HPDE6-E6E7 (cell line): Measurements from ENCODE around the gene ZNF304.
A peak's percentile ranks its signal among the peaks of the same experiment; 100 is the strongest.
"Not testable (repeated sequence)": the region's sequence is repeated elsewhere in the genome, so short reads cannot be mapped to it uniquely, and the experiment has no call there.

Experiments
- DNase-seq: peaks from one replicate; pipeline ENCODE4 v3.0.0; 2011; ENCODE audit warnings: missing footprints; ENCODE audit errors: extremely low spot score

ZNF304 gene

GRCh38 chr19:57362419-57362818 is 11.3 kb downstream of the ZNF304 start:
- no peak for DNase-seq

GRCh38 chr19:57362997-57363687 is 12.1 kb downstream of the ZNF304 start, which contains the start of the genes TRAPPC2B and ZNF547:
TSS of gene TRAPPC2B (plus strand) at chr19:57363551. CDS start at chr19:57364834, 1,283 bp downstream.
TSS of gene ZNF547 (plus strand) at chr19:57363551. CDS start at chr19:57368556, 5,005 bp downstream.
- peak; percentile 92 for DNase-seq

DNA sequence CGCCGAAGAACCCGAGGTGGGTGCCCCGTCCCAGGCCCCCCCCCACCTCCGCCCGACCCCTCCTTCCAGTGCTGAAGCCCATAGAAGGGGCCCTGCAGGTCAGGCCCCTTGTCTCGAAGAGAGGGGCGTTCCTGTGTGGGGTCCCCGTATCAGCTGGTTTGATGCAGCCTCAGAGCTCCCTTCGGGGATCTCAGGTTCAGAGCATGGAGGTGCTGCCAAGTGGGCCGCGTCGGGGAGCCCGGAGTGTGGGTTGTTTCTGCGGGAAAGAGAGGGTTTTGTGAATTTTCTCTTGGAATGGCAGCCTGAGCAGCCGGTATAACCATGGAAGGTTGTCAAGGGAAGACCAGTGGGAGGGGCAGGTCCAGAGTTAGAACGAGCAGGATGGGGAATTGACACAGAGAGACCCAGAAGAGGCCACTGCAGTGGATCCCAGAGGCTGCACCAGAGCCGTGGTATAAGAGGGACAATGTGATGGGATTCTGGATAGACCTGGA is 12.7 kb downstream of the ZNF304 start:
- no peak for DNase-seq

- no peak for DNase-seq
These were observed 15.7 kb downstream of the ZNF304 start for GRCh38 chr19:57366776-57367175.

GRCh38 chr19:57374179-57374578 is 23.1 kb downstream of the ZNF304 start:
- DNase-seq: no peak

- not testable (repeated sequence) for DNase-seq
These were observed 23.6 kb downstream of the ZNF304 start for GRCh38 chr19:57374647-57375046.

- DNase-seq: no peak
These were observed 25.1 kb downstream of the ZNF304 start for GRCh38 chr19:57376151-57376550.

DNA sequence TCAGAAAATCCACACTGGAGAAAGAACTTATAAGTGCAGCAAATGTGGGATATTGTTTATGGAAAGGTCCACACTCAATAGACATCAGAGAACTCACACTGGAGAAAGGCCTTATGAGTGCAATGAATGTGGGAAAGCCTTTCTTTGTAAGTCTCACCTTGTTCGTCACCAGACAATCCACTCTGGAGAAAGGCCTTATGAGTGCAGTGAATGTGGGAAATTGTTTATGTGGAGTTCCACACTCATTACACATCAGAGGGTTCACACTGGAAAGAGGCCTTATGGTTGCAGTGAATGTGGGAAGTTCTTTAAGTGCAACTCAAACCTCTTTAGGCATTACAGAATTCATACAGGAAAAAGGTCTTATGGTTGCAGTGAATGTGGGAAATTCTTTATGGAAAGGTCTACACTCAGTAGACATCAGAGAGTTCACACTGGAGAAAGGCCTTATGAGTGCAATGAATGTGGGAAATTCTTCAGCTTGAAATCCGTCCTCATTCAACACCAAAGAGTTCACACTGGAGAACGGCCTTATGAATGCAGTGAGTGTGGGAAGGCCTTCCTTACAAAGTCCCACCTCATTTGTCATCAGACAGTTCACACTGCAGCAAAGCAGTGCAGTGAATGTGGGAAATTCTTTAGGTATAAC is 26.6 kb downstream of the ZNF304 start:
- no peak for DNase-seq

DNA sequence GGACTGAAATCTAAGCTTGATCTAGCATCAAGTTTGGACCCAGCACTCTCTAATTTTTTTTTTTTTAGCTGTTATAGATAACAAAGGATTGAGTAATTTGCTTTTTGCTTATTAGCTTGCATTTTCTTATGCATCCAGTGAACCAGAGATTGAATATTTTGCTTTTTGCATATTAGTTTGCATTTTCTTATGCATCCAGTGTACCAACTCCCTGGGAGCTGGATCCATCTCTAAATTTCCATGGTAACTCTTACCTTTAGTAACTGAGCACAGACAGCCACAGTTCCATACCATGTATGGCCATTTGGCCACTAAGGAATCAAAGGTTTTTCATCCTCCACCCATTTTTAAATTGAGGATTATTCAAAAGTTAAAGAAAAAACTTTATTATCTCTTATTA is 29.9 kb downstream of the ZNF304 start:
- no peak for DNase-seq

GRCh38 chr19:57382806-57383488 is 31.9 kb downstream of the ZNF304 start:
- DNase-seq: no peak

DNA sequence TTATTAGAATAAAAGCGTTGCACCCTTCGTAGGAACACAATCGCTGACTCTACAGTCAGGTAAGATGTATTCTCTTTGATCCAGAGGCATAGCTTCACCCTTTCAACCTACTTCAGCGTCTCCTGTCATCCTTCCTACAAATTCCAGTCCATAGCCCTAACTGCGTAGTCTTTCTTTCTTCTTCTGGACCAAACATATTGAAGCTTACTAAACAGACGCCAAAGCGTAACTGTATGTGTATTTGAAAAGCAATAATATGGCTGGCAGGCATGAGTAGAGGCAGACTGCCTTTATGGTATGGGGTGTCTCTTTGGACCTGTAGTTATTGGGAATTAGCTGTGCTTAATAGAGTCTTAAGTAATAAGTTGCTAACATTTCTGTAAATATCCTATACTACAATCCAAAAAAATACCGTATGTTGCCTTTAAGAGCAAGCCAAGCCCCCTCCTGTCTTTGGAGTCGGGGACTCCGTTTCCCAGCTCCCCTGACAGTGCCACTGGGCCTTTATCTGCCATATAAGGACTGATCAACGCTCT is 38.2 kb downstream of the ZNF304 start:
- no peak for DNase-seq

DNA sequence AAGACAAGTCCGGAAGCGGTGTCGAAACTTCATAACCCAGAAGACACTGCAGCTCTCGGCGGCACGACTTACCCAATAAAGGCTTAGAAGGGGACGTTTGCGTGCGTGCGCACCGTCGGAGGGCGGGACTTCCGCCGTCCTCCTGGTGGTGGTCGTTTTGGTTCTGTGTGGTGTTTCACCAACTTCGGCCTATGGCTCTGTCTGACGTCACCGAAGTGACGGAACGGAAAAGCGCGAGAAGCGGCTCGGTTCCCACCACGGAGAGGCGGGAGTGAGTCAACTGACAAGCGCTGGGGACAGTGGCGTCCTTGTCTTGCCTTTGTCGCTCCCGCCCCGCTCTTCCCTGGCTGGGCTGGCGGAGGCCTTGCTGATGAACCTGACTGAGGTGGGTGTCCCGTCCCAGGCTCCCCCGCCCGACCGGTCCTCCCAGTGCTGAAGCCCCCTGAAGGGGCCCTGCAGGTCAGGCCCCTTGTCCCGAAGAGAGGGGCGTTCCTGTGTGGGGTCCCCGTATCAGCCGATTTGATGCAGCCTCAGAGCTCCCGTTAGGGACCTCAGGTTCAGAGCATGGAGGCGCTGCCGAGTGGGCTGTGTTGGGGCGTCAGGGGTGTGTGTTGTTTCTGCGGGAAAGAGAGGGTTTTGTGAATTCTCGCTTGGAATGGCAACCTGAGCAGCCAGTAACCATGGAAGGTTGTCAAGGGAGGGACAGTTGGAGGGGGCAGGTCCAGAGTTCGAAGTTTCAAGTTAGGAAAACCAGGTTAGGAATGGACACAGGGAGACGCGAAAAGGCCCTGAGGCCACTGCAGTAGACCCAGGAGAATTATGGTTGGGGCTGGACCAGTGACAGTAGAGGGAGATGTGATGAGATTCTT is 38.9 kb downstream of the ZNF304 start, which contains the start of gene ZNF548:
TSS of gene ZNF548 (plus strand) at position 125 of the 869 bp plus-strand sequence. CDS start at position 371, 246 bp downstream.
- peak; percentile 93 for DNase-seq

GRCh38 chr19:57395710-57396109 is 44.6 kb downstream of the ZNF304 start:
- DNase-seq: no peak

- no peak for DNase-seq
These were observed 47.8 kb downstream of the ZNF304 start for GRCh38 chr19:57398868-57399267.

DNA sequence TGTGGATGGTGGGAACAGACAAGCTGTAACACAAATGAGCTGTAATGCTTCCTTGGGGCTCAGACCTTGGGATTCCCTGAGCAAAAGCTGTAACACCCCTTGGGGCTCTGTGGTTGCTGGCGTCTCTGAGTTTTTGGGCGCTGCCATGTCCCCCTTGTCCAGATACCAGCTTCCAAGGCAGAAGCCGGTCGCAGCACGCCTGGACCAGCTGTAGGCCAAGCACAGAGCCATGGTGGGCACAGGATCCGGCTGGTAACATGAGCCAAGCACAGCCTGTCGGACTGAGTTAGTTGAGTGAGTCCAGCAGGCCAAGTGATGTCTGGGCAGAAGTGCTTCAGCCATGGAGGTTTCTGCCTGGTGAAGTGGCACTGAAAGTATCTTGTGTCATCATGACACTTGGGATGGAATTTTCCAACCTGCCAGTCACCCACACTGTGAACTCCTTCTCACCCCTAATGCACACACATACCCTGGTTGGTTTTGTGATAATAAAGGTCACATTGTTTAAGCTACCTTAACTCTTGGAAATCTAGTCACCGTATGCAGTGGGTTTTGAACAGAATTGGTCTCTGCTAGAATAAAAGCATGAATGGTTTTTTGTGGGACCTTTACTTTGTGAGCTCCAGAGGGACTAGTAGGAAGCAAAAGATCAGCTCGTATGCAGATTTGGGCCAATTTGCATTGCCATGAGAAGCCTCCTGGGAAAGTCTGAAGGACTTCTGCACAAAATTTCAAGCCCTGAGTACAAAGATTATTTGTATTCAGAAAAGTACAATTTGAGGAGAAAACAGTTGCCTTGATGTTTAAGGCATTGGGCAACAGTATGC is 52.9 kb downstream of the ZNF304 start:
- no peak for DNase-seq

- DNase-seq: peak; percentile 86
These were observed 55.5 kb downstream of the ZNF304 start for GRCh38 chr19:57406516-57407123.
